Measurements from ENCODE around the gene TMSB10. TPM values are rescaled to one million over a fixed set of nuclear protein-coding genes. Genes with fewer than 3 reads are reported as not detected.

TMSB10 gene
- total RNA-seq, 2 experiments from 2014 or later: 1,969 to 2,001 TPM

DNA sequence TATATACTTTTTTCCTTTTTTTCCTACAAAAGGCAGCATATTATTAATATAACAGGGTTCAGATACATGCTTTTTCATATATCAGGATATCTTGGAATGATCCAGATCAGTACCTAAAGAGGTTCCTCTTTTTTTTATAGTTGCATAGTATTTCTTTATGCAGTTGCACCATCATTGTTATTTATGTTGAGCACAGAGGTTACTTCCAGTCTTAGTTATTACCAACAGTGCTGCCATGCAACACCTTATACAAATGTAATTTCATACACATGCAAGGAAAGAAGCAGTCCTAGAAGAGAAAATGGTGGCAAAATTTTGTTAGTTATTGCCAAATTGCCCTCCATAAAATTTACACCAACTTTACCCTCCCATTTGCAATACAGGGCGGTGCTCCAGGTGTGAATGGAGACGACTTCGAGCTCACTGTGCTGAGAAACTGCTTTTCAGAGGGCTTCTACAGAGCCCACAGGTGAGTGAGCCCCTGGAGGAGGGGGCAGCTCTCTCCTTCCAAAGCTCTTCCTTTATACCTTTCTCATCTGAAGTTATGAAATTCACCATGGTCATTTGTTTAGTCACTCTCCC, 35.5 kb downstream of the TMSB10 start:
- Mint-ChIP-seq H3K27ac (peak overlapping the region; percentile 36), H3K9me3 (no peaks in the 10 kb centered on the region), H3K4me1 (ENCODE audit: low read depth) (peaks cover 47% of the 10 kb centered on the region), H3K27me3 (no peaks in the 10 kb centered on the region), H3K4me3 (no peak overlapping the region), H3K36me3 (ENCODE audit: low read depth) (no peaks in the 10 kb centered on the region)
- DNase-seq: no peak
- Histone ChIP-seq H3K9me3 (ENCODE audit: control insufficient read depth in 1 of 2, insufficient read depth in 1 of 2, low read length in 2 of 2) (no peaks in the 10 kb centered on the region), H3K36me3 (ENCODE audit: insufficient read depth, low read length) (no peaks in the 10 kb centered on the region), H3K4me3 (ENCODE audit: low read length) (no peak overlapping the region), H3K27ac (ENCODE audit: low read depth in 1 of 2, low read length in 2 of 2) (no peak overlapping the region), H3K4me1 (ENCODE audit: insufficient read depth, low read length) (peaks cover 38% of the 10 kb centered on the region), H3K27me3 (ENCODE audit: control insufficient read depth in 1 of 2, insufficient read depth in 2 of 2, low read length in 2 of 2) (no peaks in the 10 kb centered on the region)
- TF ChIP-seq, protein P1, sequence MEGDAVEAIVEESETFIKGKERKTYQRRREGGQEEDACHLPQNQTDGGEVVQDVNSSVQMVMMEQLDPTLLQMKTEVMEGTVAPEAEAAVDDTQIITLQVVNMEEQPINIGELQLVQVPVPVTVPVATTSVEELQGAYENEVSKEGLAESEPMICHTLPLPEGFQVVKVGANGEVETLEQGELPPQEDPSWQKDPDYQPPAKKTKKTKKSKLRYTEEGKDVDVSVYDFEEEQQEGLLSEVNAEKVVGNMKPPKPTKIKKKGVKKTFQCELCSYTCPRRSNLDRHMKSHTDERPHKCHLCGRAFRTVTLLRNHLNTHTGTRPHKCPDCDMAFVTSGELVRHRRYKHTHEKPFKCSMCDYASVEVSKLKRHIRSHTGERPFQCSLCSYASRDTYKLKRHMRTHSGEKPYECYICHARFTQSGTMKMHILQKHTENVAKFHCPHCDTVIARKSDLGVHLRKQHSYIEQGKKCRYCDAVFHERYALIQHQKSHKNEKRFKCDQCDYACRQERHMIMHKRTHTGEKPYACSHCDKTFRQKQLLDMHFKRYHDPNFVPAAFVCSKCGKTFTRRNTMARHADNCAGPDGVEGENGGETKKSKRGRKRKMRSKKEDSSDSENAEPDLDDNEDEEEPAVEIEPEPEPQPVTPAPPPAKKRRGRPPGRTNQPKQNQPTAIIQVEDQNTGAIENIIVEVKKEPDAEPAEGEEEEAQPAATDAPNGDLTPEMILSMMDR (IDR thresholded peaks at IDR 0.05): no peak
- POLR2A ChIA-PET: interaction anchor here (1.3 to 4.7 kb wide), 3 partner anchors 15 to 35 kb away, joined by 4 to 70 read pairs (median 23); partner anchors contain the start of genes KCMF1 and TMSB10
- no peak for ATAC-seq (ENCODE audit: poor library complexity)
- CTCF ChIA-PET: interaction anchor here (1.2 to 12.1 kb wide), 2 partner anchors 13 to 59 kb away, joined by 4 to 117 read pairs; no protein-coding TSS in a partner anchor
- intact Hi-C loops (cut with DNase I, micrococcal nuclease): no loop called here

GRCh38 chr2:84942166-84942565, 36.7 kb downstream of the TMSB10 start:
- Histone ChIP-seq H3K27me3 (ENCODE audit: control insufficient read depth in 1 of 2, insufficient read depth in 2 of 2, low read length in 2 of 2) (no peaks in the 10 kb centered on the region), H3K4me3 (ENCODE audit: low read length) (no peak overlapping the region), H3K9me3 (ENCODE audit: control insufficient read depth in 1 of 2, insufficient read depth in 1 of 2, low read length in 2 of 2) (no peaks in the 10 kb centered on the region), H3K27ac (ENCODE audit: low read depth in 1 of 2, low read length in 2 of 2) (no peak overlapping the region), H3K4me1 (ENCODE audit: insufficient read depth, low read length) (peaks cover 50% of the 10 kb centered on the region), H3K36me3 (ENCODE audit: insufficient read depth, low read length) (no peaks in the 10 kb centered on the region)
- Mint-ChIP-seq H3K4me3 (no peak overlapping the region), H3K27me3 (no peaks in the 10 kb centered on the region), H3K36me3 (ENCODE audit: low read depth) (no peaks in the 10 kb centered on the region), H3K9me3 (no peaks in the 10 kb centered on the region), H3K4me1 (ENCODE audit: low read depth) (peaks cover 58% of the 10 kb centered on the region), H3K27ac (no peak overlapping the region)
- TF ChIP-seq, protein P1 (IDR thresholded peaks at IDR 0.05): no peak
- ATAC-seq (ENCODE audit: poor library complexity) (no peak), DNase-seq (no peak)
- ChIA-PET CTCF (interaction anchor here (12.1 kb wide), 1 partner anchor 14 kb away, joined by 117 read pairs; no protein-coding TSS in a partner anchor), POLR2A (interaction anchor here (0.7 kb wide), 1 partner anchor 442 kb away, joined by 3 read pairs; no protein-coding TSS in a partner anchor)
- intact Hi-C loops (cut with DNase I, micrococcal nuclease): loop anchor here in 1 of 2 experiments (2.0 kb wide), 1 partner anchor 13 kb away; no protein-coding TSS in a partner anchor

DNA sequence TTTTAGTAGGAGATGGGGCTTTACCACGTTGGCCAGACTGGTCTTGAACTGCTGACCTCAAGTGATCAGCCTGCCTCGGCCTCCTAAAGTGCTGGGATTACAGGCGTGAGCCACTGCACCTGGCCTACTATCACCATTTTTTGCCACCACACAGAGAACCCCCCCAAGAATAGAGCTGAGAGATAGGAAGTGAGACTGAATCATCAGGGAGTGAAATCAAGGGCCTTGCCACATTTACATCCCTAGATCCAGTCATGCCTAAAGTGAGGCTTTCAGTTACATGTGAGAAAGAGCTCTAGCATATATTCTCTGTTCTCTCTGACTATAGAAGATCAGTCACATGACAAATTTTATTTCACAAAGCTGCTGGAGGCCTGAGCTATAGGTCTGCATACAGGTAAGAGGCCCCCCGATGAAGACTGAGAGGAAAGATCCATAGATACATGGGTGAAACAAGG, 37.5 kb downstream of the TMSB10 start:
- ChIA-PET POLR2A (no interaction called here), CTCF (interaction anchor here (12.1 kb wide), 1 partner anchor 15 kb away, joined by 117 read pairs; no protein-coding TSS in a partner anchor)

More for the DNA sequence above, 37.5 kb downstream of the TMSB10 start:
- H3K4me3 ChIP-seq (ENCODE audit: low read length): no peak overlapping the region
- H3K9me3 ChIP-seq (ENCODE audit: control insufficient read depth in 1 of 2, insufficient read depth in 1 of 2, low read length in 2 of 2): no peaks in the 10 kb centered on the region
- peaks cover 56% of the 10 kb centered on the region for H3K4me1 Mint-ChIP-seq (ENCODE audit: low read depth)
- peak overlapping the region; percentile 16 for H3K27ac Mint-ChIP-seq
- no peaks in the 10 kb centered on the region for H3K9me3 Mint-ChIP-seq
- H3K36me3 ChIP-seq (ENCODE audit: insufficient read depth, low read length): no peaks in the 10 kb centered on the region
- no peak overlapping the region for H3K4me3 Mint-ChIP-seq
- H3K27ac ChIP-seq (ENCODE audit: low read depth in 1 of 2, low read length in 2 of 2): no peak overlapping the region
- H3K36me3 Mint-ChIP-seq (ENCODE audit: low read depth): no peaks in the 10 kb centered on the region
- TF ChIP-seq, protein P1 (IDR thresholded peaks at IDR 0.05): no peak
- peaks cover 46% of the 10 kb centered on the region for H3K4me1 ChIP-seq (ENCODE audit: insufficient read depth, low read length)
- ATAC-seq (ENCODE audit: poor library complexity) (no peak), DNase-seq (peak in 1 of 14 experiments; percentile 23)
- H3K27me3 Mint-ChIP-seq: no peaks in the 10 kb centered on the region
- H3K27me3 ChIP-seq (ENCODE audit: control insufficient read depth in 1 of 2, insufficient read depth in 2 of 2, low read length in 2 of 2): no peaks in the 10 kb centered on the region
- intact Hi-C loops (cut with DNase I, micrococcal nuclease): loop anchor here in 1 of 2 experiments (2.0 kb wide), 1 partner anchor 14 kb away; no protein-coding TSS in a partner anchor

Measured in CD4-positive, alpha-beta T cell (primary cell).